ENCODE measurements around the gene NR3C2. TPM values are rescaled to one million over a fixed set of nuclear protein-coding genes. Genes with fewer than 3 reads are reported as not detected.

NR3C2 gene
- total and polyA plus RNA-seq, 4 donors = 2.0 to 11.5 (median 3.2) TPM

DNA sequence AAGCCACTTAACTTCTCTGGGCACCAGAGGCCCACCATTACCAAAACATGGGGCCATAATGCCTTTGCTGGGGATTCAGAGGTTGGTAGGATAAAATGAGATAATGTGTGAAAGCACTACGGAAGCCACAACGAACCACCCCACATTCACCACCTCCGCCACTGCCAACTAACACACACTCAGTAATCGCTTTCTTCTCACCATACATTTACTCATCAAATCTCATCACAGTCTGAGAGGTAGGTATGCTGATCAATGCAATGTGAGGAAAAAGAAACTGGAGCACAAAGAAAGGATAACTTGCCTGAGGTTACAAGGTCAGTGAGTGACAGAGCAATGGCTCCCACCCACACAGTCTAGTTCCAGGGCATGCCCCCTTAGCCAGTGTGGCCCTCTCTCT lies 257.3 kb downstream of the NR3C2 start:
- Histone ChIP-seq H3K27me3 (ENCODE audit: control insufficient read depth in 4 of 4, insufficient read depth in 4 of 4, low read length in 3 of 4) (no peaks in the 10 kb centered on the region), H3K9me3 (ENCODE audit: control insufficient read depth in 4 of 4, low read length in 3 of 4) (no peaks in the 10 kb centered on the region), H3K4me1 (ENCODE audit: control insufficient read depth in 4 of 4, insufficient read depth in 4 of 4, low read length in 3 of 4) (peaks cover 2 to 4% (median 3%) of the 10 kb centered on the region in 4 donors), H3K4me3 (ENCODE audit: low read depth in 1 of 3, low read length in 3 of 3) (no peak overlapping the region), H3K9ac (ENCODE audit: low read depth in 1 of 2, low read length in 2 of 2) (no peak overlapping the region), H3K36me3 (ENCODE audit: control insufficient read depth in 4 of 4, insufficient read depth in 3 of 4, low read depth in 1 of 4, low read length in 3 of 4) (no peaks in the 10 kb centered on the region), H3K27ac (ENCODE audit: low read depth in 1 of 2, low read length in 2 of 2) (no peak overlapping the region)
- TF ChIP-seq, protein P1, sequence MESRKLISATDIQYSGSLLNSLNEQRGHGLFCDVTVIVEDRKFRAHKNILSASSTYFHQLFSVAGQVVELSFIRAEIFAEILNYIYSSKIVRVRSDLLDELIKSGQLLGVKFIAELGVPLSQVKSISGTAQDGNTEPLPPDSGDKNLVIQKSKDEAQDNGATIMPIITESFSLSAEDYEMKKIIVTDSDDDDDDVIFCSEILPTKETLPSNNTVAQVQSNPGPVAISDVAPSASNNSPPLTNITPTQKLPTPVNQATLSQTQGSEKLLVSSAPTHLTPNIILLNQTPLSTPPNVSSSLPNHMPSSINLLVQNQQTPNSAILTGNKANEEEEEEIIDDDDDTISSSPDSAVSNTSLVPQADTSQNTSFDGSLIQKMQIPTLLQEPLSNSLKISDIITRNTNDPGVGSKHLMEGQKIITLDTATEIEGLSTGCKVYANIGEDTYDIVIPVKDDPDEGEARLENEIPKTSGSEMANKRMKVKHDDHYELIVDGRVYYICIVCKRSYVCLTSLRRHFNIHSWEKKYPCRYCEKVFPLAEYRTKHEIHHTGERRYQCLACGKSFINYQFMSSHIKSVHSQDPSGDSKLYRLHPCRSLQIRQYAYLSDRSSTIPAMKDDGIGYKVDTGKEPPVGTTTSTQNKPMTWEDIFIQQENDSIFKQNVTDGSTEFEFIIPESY (IDR thresholded peaks at IDR 0.05) = no peak
- WGBS = 97% methylated on average over 4 of the region's 4 CpGs
- DNase-seq (ENCODE audit: low spot score) = no peak

DNA sequence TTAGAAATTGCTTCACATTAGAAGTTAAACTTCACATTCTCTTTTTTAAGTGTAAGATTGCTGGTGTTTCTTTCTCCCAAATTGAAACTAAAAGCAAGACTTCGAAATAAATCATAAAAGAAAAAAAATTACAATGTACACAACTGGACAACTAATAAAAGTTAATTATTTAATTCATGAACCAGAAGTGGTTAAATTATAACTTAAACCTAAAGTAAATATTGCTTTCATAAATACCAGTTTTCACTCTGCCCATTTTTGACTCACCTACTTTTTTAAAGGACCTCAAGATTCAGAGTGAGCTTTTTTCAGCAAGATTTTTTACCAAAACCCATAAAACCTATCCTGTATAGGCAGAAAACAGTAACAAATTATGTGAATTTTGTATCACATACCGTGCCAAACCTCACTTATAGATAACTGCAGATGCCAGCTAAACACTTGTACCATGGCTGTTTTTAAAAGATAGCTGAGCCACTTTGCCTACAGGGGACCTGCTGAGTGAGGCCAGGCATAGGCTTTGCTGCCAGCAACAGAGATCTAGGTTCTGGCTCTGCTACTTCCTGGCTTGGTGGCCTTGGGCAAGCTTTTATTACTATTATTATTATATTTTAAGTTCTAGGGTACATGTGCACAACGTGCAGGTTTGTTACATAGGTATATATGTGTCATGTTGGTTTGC lies 259.8 kb downstream of the NR3C2 start:
- no peaks in the 10 kb centered on the region for H3K9me3 ChIP-seq (ENCODE audit: control insufficient read depth in 4 of 4, low read length in 3 of 4)
- no peak for DNase-seq (ENCODE audit: low spot score)

More for the DNA sequence above, 259.8 kb downstream of the NR3C2 start:
- Histone ChIP-seq H3K4me3 (ENCODE audit: low read depth in 1 of 3, low read length in 3 of 3) (no peak overlapping the region), H3K4me1 (ENCODE audit: control insufficient read depth in 4 of 4, insufficient read depth in 4 of 4, low read length in 3 of 4) (peaks cover 0 to 3% (median 2%) of the 10 kb centered on the region in 4 donors), H3K27ac (ENCODE audit: low read depth in 1 of 2, low read length in 2 of 2) (no peak overlapping the region), H3K36me3 (ENCODE audit: control insufficient read depth in 4 of 4, insufficient read depth in 3 of 4, low read depth in 1 of 4, low read length in 3 of 4) (no peaks in the 10 kb centered on the region), H3K9ac (ENCODE audit: low read depth in 1 of 2, low read length in 2 of 2) (peak overlapping the region in 1 of 2 donors; percentile 45), H3K27me3 (ENCODE audit: control insufficient read depth in 4 of 4, insufficient read depth in 4 of 4, low read length in 3 of 4) (no peaks in the 10 kb centered on the region)
- TF ChIP-seq TAF1 (conservative IDR thresholded peaks at IDR 0.05) = no peak
- TF ChIP-seq, protein P2, sequence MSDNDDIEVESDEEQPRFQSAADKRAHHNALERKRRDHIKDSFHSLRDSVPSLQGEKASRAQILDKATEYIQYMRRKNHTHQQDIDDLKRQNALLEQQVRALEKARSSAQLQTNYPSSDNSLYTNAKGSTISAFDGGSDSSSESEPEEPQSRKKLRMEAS (IDR thresholded peaks at IDR 0.05) = no peak
- TF ChIP-seq FOXA2 (IDR thresholded peaks at IDR 0.05) = no peak
- TF ChIP-seq NR2F2 (IDR thresholded peaks at IDR 0.05) = no peak
- no peak for TF ChIP-seq EGR1 (IDR thresholded peaks at IDR 0.05; ENCODE audit: low read depth in 2 of 2)
- TF ChIP-seq, protein P3, sequence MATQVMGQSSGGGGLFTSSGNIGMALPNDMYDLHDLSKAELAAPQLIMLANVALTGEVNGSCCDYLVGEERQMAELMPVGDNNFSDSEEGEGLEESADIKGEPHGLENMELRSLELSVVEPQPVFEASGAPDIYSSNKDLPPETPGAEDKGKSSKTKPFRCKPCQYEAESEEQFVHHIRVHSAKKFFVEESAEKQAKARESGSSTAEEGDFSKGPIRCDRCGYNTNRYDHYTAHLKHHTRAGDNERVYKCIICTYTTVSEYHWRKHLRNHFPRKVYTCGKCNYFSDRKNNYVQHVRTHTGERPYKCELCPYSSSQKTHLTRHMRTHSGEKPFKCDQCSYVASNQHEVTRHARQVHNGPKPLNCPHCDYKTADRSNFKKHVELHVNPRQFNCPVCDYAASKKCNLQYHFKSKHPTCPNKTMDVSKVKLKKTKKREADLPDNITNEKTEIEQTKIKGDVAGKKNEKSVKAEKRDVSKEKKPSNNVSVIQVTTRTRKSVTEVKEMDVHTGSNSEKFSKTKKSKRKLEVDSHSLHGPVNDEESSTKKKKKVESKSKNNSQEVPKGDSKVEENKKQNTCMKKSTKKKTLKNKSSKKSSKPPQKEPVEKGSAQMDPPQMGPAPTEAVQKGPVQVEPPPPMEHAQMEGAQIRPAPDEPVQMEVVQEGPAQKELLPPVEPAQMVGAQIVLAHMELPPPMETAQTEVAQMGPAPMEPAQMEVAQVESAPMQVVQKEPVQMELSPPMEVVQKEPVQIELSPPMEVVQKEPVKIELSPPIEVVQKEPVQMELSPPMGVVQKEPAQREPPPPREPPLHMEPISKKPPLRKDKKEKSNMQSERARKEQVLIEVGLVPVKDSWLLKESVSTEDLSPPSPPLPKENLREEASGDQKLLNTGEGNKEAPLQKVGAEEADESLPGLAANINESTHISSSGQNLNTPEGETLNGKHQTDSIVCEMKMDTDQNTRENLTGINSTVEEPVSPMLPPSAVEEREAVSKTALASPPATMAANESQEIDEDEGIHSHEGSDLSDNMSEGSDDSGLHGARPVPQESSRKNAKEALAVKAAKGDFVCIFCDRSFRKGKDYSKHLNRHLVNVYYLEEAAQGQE (IDR thresholded peaks at IDR 0.05) = no peak
- TF ChIP-seq, protein P4, sequence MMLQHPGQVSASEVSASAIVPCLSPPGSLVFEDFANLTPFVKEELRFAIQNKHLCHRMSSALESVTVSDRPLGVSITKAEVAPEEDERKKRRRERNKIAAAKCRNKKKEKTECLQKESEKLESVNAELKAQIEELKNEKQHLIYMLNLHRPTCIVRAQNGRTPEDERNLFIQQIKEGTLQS (IDR thresholded peaks at IDR 0.05) = no peak
- no peak for TF ChIP-seq SP1 (IDR thresholded peaks at IDR 0.05)
- TF ChIP-seq FOXA1 (IDR thresholded peaks at IDR 0.05) = no peak
- TF ChIP-seq, protein P5, sequence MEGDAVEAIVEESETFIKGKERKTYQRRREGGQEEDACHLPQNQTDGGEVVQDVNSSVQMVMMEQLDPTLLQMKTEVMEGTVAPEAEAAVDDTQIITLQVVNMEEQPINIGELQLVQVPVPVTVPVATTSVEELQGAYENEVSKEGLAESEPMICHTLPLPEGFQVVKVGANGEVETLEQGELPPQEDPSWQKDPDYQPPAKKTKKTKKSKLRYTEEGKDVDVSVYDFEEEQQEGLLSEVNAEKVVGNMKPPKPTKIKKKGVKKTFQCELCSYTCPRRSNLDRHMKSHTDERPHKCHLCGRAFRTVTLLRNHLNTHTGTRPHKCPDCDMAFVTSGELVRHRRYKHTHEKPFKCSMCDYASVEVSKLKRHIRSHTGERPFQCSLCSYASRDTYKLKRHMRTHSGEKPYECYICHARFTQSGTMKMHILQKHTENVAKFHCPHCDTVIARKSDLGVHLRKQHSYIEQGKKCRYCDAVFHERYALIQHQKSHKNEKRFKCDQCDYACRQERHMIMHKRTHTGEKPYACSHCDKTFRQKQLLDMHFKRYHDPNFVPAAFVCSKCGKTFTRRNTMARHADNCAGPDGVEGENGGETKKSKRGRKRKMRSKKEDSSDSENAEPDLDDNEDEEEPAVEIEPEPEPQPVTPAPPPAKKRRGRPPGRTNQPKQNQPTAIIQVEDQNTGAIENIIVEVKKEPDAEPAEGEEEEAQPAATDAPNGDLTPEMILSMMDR (IDR thresholded peaks at IDR 0.05; ENCODE audit: low read depth, low read length, missing input control) = no peak
- no peak for TF ChIP-seq GABPA (IDR thresholded peaks at IDR 0.05 in 1 of 2, conservative IDR thresholded peaks at IDR 0.05 in 1 of 2)
- no peak for TF ChIP-seq RAD21 (IDR thresholded peaks at IDR 0.05)
- no peak for TF ChIP-seq JUND (IDR thresholded peaks at IDR 0.05)
- TF ChIP-seq HNF4A (conservative IDR thresholded peaks at IDR 0.05) = no peak
- no peak for TF ChIP-seq HNF4G (IDR thresholded peaks at IDR 0.05)
- TF ChIP-seq RXRA (IDR thresholded peaks at IDR 0.05) = no peak
- TF ChIP-seq, protein P1 (IDR thresholded peaks at IDR 0.05) = no peak
- 57% methylated on average over 3 of the region's 3 CpGs for WGBS
